GM10248 (cell line): ENCODE measurements around the gene AUTS2.

Experiments used
- CTCF ChIA-PET: fragments of 300-600 bp; sonication (Branson Sonifier 250); formaldehyde crosslinking; extraction: SDS; loops from one replicate; lab custom pipeline; 2021; ENCODE audit warnings: antibody characterized with exemption; lab: Yijun Ruan, JAX
- POLR2A ChIA-PET: fragments of 350-650 bp; sonication (Branson Sonifier 250); formaldehyde crosslinking; extraction: SDS; loops from one replicate; lab custom pipeline; 2020; ENCODE audit warnings: antibody characterized with exemption; lab: Yijun Ruan, JAX
- DNase-seq: peaks from one replicate; pipeline ENCODE4 v3.0.0; 2012; ENCODE audit errors: extremely low spot score
- TF ChIP-seq, protein P1 (sequence below): IDR thresholded peaks from 2 replicates; pipeline ENCODE4 v1.5.1; 2012; ENCODE audit warnings: mild to moderate bottlenecking, low read depth; ENCODE audit errors: extremely low read depth, missing control alignments, control extremely low read depth

The AUTS2 gene

DNA sequence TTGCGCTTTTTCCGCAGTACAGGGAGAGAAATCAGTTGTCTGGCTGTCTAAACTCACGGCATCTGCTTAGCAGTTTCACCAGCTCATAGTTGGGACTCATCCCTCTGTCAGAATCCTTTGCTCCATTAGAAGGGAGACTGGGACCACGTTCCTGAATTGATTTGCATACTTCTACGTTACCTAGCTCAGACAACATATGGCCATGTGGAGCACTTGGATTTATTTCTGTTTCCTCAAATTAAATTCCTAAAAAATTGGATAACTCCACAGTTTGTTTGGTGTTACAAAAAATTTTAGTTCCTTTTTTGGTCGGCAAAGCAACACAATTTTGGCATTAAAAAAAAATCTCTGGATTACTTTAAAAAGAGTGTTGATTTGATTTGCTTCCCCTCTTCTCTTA, 614.0 kb downstream of the AUTS2 start:
- no peak for DNase-seq
- POLR2A ChIA-PET = no interaction called here
- CTCF ChIA-PET = no interaction called here
- TF ChIP-seq, protein P1, sequence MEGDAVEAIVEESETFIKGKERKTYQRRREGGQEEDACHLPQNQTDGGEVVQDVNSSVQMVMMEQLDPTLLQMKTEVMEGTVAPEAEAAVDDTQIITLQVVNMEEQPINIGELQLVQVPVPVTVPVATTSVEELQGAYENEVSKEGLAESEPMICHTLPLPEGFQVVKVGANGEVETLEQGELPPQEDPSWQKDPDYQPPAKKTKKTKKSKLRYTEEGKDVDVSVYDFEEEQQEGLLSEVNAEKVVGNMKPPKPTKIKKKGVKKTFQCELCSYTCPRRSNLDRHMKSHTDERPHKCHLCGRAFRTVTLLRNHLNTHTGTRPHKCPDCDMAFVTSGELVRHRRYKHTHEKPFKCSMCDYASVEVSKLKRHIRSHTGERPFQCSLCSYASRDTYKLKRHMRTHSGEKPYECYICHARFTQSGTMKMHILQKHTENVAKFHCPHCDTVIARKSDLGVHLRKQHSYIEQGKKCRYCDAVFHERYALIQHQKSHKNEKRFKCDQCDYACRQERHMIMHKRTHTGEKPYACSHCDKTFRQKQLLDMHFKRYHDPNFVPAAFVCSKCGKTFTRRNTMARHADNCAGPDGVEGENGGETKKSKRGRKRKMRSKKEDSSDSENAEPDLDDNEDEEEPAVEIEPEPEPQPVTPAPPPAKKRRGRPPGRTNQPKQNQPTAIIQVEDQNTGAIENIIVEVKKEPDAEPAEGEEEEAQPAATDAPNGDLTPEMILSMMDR = no peak

DNA sequence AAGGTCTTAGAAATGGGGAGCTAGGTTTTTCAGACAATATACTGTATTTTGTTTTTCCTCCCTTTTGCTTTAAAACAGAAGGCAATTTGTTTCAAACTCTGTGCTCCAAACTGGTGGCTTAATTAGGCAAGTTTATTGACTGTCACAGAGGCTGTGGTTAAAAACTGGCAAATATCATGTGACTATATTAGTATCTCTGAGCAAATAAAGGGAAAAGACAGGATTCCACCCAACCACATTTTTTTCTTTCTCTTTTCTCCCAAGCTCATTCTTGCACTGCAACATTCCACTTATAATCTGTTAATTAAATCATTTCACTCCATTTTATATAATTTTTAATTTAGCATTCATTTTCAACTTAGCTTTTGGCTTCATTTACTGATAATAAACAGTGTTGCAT, 615.8 kb downstream of the AUTS2 start:
- no peak for DNase-seq
- TF ChIP-seq, protein P1 = no peak
- CTCF ChIA-PET = no interaction called here
- POLR2A ChIA-PET = no interaction called here

DNA sequence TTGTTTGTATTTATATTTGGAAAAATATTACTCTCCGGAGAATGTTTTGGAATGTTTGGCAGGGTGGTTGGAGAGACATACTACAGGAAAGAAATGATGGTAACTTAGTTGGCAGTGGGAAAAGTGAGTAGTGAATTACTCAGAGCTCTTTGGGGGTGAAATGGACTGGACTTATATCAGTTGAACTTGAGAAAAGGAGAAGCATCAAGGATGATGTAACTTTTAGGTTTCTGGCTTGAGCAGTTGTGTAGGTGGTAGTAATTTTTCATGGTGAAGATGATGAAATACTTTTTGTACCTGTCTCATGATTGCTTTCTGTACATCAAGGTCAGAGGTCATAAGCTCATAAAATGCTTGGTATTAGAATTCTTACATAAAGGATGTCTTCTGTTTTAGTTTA, 617.2 kb downstream of the AUTS2 start:
- TF ChIP-seq, protein P1 = no peak
- ChIA-PET CTCF (interaction anchor here (1.0 to 1.5 kb wide), 3 partner anchors 9 to 25 kb away, joined by 3 read pairs; no protein-coding TSS in a partner anchor), POLR2A (no interaction called here)
- DNase-seq = peak; percentile 14

DNA sequence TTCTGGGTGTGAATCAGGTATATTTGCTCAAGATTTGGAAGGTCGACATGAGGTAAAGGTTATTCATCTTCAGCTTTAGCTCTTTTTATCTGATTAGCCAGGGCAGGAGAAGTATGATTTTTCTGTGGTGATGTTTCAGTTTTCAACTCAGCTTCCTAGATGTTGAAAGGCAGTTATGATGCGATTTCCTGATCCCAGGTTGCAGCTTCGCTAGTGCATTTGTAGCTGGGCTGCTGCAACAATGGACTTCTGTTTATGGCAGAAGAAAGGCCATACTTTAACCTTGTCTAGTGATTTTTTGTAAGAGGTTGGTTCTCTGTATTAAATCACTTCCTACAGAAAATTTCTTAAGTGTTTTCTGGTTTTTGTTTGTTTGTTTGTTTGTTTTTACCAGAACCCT, 619.3 kb downstream of the AUTS2 start:
- ChIA-PET CTCF (interaction anchor here (1.1 kb wide), 1 partner anchor 32 kb away, joined by 3 read pairs; no protein-coding TSS in a partner anchor), POLR2A (no interaction called here)
- DNase-seq = no peak
- TF ChIP-seq, protein P1 = no peak

DNA sequence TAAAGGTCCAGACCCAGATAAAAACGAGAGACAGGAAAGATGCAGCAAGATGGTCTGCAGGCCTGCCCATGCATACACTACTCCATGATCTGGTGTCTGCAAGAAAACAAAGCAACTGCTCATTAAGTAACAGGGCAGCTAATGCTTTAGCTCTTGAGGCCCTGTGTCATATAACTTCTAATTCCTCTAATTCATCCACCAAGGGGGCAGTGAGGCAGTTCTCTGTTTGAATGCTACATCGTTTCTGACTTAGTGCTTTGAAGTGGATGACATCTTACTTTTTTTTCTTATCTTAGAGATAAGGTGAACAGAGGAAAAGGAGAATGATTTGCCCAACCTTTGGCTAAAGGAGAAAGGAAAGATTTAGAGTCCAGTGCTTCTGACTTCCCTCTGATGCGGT, 619.7 kb downstream of the AUTS2 start:
- POLR2A ChIA-PET = no interaction called here
- DNase-seq = no peak
- TF ChIP-seq, protein P1 = no peak
- CTCF ChIA-PET = interaction anchor here (1.1 kb wide), 1 partner anchor 33 kb away, joined by 3 read pairs; no protein-coding TSS in a partner anchor

DNA sequence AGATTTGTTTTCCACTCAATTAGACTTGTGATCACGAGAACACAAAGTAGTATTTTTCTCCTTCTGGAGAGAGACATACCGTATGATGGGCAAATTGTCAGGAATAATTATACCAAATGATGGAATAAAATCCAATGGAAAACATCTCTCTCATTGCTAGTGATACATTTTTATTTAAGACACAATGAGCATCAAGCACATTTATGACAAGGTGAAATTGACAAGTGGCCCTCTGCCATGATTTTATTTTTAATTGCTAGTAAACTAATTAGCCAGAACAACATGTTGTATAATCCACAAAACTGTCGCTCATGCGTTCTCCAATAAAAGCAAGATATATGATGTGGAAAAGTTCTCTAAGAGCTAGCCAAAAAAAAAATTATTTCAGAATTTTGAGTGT, 620.8 kb downstream of the AUTS2 start:
- ChIA-PET CTCF (no interaction called here), POLR2A (no interaction called here)
- TF ChIP-seq, protein P1 = no peak
- DNase-seq = no peak
